NCI-H345 treated with DMSO at 0.1 percent for 48 hours (cell line): Measurements from ENCODE around the gene YEATS2.
A peak's percentile ranks its signal among the peaks of the same experiment; 100 is the strongest.
"Not testable (repeated sequence)": the region's sequence is repeated elsewhere in the genome, so short reads cannot be mapped to it uniquely, and the experiment has no call there.

Source experiments
- DNase-seq: peaks from one replicate; lab custom pipeline; 2025; ENCODE audit not compliant: unreplicated experiment; lab: John Stamatoyannopoulos, UW

The YEATS2 gene

DNA sequence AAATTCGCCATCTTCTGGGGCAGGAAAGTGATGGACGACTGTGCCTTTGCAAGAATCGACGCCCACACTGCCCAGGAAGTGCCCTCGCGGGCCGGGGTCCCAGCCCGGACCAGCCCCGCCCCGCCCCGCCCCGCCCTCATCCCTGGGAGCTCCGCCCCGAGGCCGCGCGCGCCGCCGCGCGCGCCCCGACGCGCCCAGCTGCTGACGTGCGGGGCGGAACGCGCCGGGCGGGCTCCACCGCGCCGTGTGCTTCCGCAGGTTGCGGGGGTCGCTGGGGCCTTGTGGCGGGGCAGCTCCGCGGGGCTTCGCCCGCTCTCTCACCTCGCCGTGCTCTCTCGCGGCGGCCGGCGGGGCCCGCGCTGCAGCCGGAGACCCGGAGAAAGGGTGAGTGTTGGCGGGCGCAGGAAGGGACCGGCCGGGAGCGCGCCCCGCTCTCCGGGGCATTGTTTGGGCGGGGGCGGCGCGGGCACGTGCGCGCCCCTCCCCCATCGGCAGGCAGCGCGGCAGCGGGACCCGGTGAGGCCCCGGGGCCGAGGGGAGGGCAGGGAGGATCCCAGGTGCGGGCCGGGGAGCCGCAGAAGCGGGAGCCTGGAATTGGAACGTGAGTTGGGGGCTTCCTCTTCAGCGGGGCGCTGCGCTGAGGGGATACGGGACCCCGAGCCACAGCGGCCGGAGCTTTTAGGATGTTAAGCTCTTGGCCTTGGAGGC lies at the start of gene YEATS2:
Gene YEATS2 (plus strand): TSS at position 188 of the 708 bp plus-strand sequence. CDS start 17,366 bp downstream, outside the sequence.
- DNase-seq = peak; percentile 77

DNA sequence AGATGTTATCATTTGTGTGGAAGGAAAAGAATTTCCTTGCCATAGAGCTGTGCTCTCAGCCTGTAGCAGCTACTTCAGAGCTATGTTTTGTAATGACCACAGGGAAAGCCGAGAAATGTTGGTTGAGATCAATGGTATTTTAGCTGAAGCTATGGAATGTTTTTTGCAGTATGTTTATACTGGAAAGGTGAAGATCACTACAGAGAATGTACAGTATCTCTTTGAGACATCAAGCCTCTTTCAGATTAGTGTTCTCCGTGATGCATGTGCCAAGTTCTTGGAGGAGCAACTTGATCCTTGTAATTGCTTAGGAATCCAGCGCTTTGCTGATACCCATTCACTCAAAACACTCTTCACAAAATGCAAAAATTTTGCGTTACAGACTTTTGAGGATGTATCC lies 47.0 kb upstream of the YEATS2 start:
- DNase-seq = no peak

DNA sequence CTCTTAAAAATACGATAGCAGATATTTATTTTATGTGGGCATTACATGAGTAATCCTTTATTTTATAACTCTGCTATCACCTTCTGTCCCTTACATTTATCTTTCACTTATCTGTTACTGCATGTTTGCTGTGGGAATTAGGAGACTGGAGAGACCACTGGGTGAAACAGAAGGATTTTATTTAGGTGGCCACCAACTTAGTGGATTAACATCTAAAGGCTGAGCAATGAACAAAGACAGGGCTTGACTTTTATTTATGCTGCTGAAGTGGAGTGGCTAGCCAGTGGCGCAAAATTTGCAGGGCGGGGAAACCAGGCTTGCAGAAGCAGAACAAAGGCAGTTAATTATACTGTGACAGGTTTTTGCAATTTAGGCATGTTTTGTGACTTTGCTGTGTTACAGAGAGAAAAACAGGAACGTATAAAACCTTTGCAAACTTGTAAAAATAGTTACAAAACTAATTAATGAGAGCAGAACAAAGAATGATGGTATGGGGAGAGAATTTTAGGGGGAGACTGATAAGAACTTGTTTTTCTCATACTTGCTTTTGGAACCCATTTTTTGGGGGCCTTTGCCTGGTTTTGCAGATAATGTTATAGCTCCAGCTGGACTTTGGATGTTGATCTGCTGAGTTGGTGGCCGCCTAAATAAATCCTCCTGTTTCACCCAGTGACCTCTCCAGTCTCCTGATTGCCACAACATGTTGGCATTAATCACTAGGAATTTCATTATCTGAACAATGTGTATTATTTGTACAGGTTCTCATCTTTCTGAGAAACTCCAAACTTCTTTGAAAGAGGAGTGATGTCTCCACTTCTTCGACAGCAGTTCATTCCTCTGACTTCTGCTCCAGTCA lies 44.2 kb upstream of the YEATS2 start:
- no peak for DNase-seq

GRCh38 chr3:183654727-183655126 lies 42.9 kb upstream of the YEATS2 start:
- DNase-seq = no peak

DNA sequence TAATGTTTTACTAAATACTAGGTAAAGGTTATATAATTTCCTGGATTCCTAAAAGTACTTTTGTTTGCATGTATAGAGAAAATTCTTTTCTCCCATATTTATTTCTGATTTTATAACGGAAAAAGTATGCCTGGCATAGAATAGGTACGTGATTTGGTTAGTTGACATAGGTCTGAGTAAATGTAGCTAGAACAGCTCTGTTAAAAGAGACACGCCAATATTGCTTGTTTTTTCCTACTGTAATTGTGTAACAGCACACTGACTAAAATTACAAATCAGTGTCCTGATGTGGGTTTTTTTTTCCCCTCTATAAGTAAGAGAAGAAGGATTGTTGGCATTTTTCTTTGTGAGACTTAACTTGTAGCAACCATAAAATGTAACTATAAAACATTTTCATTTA lies 35.5 kb upstream of the YEATS2 start:
- DNase-seq = no peak

DNA sequence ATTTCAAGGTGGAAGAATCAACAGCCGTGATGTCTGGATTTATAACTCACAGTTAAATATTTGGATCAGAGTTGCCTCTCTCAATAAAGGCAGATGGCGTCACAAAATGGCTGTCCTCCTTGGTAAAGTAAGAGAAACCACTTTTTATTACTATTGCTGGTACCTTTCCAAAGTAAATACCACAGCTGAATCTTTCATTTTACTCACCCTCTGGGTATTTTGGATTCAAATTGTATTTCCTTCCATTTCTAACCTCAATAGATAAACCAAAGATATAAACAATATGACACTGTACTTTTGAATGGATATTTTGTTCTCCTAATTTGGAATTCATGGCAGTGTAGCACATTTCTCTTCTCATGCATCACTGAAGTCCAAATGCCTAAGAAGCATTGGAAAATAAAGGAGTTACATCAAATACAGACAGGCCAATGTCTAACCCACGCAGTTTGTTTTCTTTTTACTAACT lies 32.6 kb upstream of the YEATS2 start:
- DNase-seq = no peak

GRCh38 chr3:183680061-183680460 lies 17.5 kb upstream of the YEATS2 start:
- DNase-seq = no peak

DNA sequence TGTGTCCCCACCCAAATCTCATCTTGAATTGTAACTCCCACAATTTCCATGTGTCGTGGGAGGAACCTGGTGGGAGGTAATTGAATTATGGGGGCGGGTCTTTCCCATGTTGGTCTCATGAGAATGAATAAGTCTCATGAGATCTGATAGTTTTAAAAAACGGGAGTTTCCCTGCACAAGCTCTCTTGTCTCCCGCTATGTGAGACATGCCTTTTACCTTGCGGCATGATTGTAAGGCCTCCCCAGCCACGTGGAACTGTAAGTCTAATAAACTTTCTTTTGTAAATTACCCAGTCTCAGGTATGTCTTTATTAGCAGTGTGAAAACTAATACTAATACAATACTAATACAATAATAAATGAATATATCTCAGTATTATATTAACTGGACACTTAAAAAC lies 9.9 kb upstream of the YEATS2 start:
- DNase-seq = no peak

DNA sequence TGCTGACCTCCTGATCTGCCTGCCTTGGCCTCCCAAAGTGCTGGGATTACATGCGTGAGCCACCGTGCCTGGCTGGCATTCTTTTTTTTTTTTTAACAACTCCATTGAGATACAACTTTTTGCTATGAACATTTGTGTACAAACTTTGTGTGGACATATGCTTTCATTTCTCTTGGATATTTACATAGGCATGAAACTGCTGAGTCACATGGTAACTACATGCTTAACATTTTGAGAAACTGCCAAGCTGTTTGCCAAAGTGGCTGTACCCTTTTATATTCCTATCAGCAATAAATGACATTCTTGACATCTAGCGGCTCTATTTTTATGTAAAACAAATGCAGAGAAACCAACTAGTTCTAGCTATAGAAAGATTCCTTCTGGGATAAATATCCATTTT lies 8.7 kb upstream of the YEATS2 start:
- no peak for DNase-seq

GRCh38 chr3:183689621-183690020 lies 8.0 kb upstream of the YEATS2 start:
- DNase-seq = not testable (repeated sequence)

- DNase-seq = no peak
Measured at GRCh38 chr3:183690402-183690995, 7.1 kb upstream of the YEATS2 start.

DNA sequence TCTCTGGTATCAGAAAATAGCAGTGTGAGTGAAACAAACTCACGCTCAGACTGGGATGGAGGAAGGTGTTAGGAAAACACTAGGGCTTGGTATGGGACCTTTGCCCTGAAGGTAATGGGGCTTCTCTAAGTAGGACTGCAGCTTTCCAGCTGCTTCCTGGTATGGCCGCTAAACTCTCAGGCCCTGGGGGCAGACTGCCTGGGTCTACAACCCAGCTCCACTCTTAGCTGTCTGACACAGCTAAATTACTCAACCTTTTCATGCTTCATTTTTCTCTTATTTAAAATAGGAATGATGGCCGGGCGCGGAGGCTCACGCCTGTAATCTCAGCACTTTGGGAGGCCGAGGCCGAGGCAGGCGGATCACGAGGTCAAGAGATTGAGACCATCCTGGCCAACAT lies 5.2 kb upstream of the YEATS2 start:
- no peak for DNase-seq

DNA sequence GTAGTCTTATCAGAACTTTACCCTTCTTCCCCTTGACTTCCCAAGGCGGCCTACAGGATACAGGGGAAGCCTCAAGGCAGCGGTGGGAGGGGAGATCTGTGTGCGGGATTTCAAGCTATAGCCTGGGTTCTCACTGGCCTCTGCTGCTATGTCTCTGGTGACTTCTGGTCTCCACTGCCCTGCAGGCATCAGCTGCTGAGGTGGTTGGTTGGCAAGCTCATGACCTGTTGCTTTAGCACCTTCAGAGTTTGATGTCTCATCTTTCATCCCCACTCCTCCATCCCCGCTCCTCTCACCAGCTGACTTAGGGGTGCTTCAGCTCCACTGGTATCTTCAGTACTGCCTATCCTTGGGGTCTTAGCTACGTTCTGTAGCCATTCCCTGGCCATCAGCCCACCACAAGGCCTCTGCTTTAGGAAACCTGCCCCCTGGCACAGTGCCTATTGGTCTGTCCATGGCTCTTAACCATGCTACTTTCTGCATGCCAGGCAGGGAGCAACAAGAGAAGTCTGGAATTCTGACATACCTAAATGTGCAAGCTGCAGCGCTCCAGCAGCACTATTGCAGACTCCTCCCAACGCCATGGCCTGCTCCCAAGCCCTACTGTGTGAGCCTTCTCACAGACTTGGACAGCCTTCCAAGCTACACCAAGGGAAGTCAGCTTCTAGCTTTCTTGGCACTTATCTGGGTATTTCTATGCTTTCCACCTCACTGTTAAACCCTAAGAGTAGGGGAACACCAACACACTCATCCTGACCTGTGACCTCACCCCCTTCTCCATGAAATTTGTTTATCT lies 1.8 kb upstream of the YEATS2 start:
- no peak for DNase-seq

GRCh38 chr3:183697123-183697609 lies 431 bp upstream of the YEATS2 start:
- DNase-seq = no peak

DNA sequence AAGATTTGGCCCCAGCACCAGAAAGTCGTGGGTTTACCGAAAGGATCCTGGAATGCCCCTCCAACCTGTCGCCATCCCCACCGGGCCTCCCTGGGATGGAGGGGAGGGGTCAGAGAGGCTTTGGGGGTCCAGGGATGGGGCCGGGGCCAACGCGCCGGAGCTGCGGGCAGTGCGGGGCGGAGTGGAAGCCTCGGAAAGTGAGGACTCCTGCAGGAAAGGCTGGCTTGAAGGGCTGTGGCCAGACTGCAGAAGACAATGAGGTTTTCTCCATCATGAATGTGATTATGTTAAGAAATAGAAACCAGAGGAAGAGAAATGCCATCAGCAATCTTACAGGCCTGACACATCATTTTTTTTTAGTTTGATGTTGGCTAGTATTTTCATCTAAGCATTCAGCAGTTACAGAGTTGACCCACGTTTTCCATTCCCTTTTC lies 738 bp downstream of the YEATS2 start:
- DNase-seq = no peak

- no peak for DNase-seq
Measured at GRCh38 chr3:183698756-183699155, 1.2 kb downstream of the YEATS2 start.

DNA sequence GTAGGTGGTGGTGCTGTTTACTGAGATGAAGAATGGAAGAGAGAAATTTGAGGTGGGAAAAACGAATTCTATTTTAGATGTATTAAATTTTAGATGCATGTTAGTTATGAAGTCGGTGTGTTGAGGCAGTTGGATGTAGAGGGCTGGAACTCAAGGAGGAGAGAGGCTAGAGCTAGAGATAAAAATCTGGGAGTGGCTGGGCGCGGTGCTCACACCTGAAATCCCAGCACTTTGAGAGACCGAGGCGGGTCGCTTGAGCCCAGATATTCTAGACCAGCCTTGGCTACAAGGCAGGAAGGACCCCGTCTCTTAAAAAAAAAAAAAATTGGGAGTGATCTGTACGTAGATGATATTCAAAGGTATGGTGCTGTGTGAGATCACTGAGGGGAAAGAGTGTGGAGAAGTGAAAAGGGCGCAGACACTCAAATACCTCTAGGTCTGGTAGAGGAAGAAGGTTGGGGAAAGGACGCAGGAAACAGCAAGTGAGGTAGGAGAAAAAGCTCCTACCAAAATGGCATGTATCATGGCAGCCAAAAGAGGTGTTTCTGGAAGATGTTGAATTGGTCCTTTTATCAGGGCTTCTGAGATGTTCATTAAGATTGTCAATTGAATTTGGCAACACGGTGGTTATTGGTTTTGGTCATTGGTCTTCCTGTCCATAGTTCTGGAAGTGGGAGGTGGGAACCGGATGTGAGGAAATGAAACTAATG lies 1.8 kb downstream of the YEATS2 start:
- DNase-seq = no peak

- no peak for DNase-seq
Measured at GRCh38 chr3:183701744-183702143, 4.1 kb downstream of the YEATS2 start.

DNA sequence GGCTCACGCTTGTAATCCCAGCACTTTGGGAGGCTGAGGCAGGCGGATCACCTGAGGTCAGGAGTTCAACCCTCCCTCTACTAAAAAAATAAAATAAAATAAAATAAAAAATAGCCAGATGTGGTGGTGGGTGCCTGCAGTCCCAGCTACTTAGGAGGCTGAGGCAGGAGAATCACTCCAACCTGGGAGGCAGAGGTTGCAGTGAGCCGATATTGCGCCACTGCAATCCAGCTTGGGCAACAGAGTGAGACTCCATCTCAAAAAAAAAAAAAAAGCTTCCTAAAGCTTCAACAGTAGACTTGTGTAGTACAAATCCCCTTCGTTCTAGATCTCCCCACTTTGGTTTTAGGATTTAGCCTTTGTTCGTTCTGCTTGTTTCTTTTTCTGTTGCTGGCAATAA lies 6.3 kb downstream of the YEATS2 start:
- not testable (repeated sequence) for DNase-seq

GRCh38 chr3:183710231-183710630 lies 12.6 kb downstream of the YEATS2 start:
- no peak for DNase-seq
